SU-DHL-6 (cell line): ENCODE measurements around the gene FBN3.

Source experiments
- H2AFZ ChIP-seq: fragments of 200-600 bp; sonication (generic); 2 replicates; pipeline ENCODE4 v1.6.1; 2014; ENCODE audit warnings: low read depth, mild to moderate bottlenecking, moderate library complexity, mixed read lengths, antibody characterized with exemption, low read length; ENCODE audit not compliant: severe bottlenecking
- H3F3A ChIP-seq: fragments of 200-600 bp; shearing (Covaris generic); 2 replicates; pipeline ENCODE4 v1.6.0; 2016; ENCODE audit warnings: antibody characterized with exemption, mild to moderate bottlenecking; ENCODE audit not compliant: insufficient read depth
- H3K27ac ChIP-seq: fragments of 200-600 bp; sonication (generic); 2 replicates; pipeline ENCODE4 v1.5.1; 2016; ENCODE audit warnings: low read depth, mild to moderate bottlenecking, low read length, moderate library complexity, mixed read lengths
- H3K27me3 ChIP-seq: fragments of 200-600 bp; sonication (generic), shearing (Covaris generic); 2 replicates; pipeline ENCODE4 v1.6.0; 2014; ENCODE audit warnings: mild to moderate bottlenecking, low read length
- H3K36me3 ChIP-seq: fragments of 200-600 bp; sonication (generic); 2 replicates; pipeline ENCODE4 v1.6.1; 2014; ENCODE audit warnings: mild to moderate bottlenecking, low read length, mixed read lengths
- H3K4me2 ChIP-seq: fragments of 300-600, 200-600 bp; shearing (Covaris generic), sonication (generic); 2 replicates; pipeline ENCODE4 v1.6.0; 2014; ENCODE audit warnings: low read length, low read depth, mild to moderate bottlenecking; ENCODE audit not compliant: poor library complexity, severe bottlenecking
- H3K4me3 ChIP-seq: fragments of 200-600 bp; sonication (generic); 2 replicates; pipeline ENCODE4 v1.5.1; 2014; ENCODE audit warnings: antibody characterized with exemption, low read length, mild to moderate bottlenecking, mixed read lengths; ENCODE audit not compliant: insufficient read depth, poor library complexity, severe bottlenecking
- H3K79me2 ChIP-seq: fragments of 200-600 bp; sonication (generic); 2 replicates; pipeline ENCODE4 v1.6.1; 2014; ENCODE audit warnings: mild to moderate bottlenecking, low read length, moderate library complexity; ENCODE audit not compliant: insufficient read depth
- H3K9ac ChIP-seq: fragments of 200-600 bp; sonication (generic); 2 replicates; pipeline ENCODE4 v1.7.0; 2014; ENCODE audit warnings: mild to moderate bottlenecking, low read length
- H3K9me2 ChIP-seq: fragments of 200-600 bp; sonication (generic); replicated peaks from 2 replicates; pipeline ENCODE4 v1.6.1; 2014; ENCODE audit warnings: low read length; ENCODE audit not compliant: insufficient read depth
- H3K9me3 ChIP-seq: fragments of 200-600 bp; sonication (generic); 2 replicates; pipeline ENCODE4 v1.6.1; 2014; ENCODE audit warnings: low read length, mixed read lengths; ENCODE audit not compliant: insufficient read depth
- H4K20me1 ChIP-seq: fragments of 200-600 bp; sonication (generic); 2 replicates; pipeline ENCODE4 v1.6.1; 2014; ENCODE audit warnings: low read depth, mild to moderate bottlenecking, antibody characterized with exemption, low read length, moderate library complexity, mixed read lengths
- EZH2phosphoT487 ChIP-seq: fragments of 200-600 bp; sonication (generic), shearing (Covaris generic); conservative IDR thresholded peaks from 2 replicates; pipeline ENCODE4 v1.6.1; 2018; ENCODE audit warnings: mild to moderate bottlenecking, antibody characterized with exemption, low read length, moderate library complexity, mixed read lengths
- TF ChIP-seq, protein P1 (sequence below): fragments of 200-600 bp; sonication (generic); IDR thresholded peaks from one replicate; pipeline ENCODE4 v1.5.1; 2017; ENCODE audit warnings: antibody characterized with exemption, mild to moderate bottlenecking, low read length, moderate library complexity; ENCODE audit not compliant: insufficient read depth, poor library complexity, severe bottlenecking

Gene FBN3

DNA sequence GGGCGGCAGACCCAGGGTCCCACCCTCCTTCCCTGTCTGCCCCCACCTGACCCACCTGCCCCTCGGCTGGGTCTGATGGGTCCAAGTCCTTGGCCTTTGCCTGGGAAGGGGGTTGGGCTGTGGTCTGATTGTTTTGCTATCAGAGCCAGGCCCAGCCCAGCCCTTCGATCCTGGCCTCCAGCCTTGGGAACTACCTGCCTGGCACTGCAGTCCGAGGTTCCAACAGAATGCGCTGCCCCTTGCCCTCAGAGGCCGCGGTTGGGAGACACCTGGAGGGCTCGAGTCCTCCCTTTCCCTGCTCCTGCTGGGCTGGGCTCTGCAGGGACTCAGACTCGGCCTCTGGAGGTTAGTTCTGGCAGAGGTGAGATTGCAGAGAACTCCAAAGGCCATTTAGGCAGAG, 95.2 kb downstream of the FBN3 start:
- no peaks in the 10 kb centered on the region for H3K9me3 ChIP-seq
- no peak overlapping the region for H3K27ac ChIP-seq
- H3K4me3 ChIP-seq: no peak overlapping the region
- H3K36me3 ChIP-seq: no peaks in the 10 kb centered on the region
- H3K79me2 ChIP-seq: no peaks in the 10 kb centered on the region
- H3F3A ChIP-seq: no peaks in the 10 kb centered on the region
- H3K9ac ChIP-seq: no peak overlapping the region
- no peaks in the 10 kb centered on the region for H3K27me3 ChIP-seq
- H3K9me2 ChIP-seq: no peaks in the 10 kb centered on the region
- no peaks in the 10 kb centered on the region for H4K20me1 ChIP-seq
- no peak overlapping the region for H3K4me2 ChIP-seq
- no peak overlapping the region for H2AFZ ChIP-seq
- TF ChIP-seq, protein P1, sequence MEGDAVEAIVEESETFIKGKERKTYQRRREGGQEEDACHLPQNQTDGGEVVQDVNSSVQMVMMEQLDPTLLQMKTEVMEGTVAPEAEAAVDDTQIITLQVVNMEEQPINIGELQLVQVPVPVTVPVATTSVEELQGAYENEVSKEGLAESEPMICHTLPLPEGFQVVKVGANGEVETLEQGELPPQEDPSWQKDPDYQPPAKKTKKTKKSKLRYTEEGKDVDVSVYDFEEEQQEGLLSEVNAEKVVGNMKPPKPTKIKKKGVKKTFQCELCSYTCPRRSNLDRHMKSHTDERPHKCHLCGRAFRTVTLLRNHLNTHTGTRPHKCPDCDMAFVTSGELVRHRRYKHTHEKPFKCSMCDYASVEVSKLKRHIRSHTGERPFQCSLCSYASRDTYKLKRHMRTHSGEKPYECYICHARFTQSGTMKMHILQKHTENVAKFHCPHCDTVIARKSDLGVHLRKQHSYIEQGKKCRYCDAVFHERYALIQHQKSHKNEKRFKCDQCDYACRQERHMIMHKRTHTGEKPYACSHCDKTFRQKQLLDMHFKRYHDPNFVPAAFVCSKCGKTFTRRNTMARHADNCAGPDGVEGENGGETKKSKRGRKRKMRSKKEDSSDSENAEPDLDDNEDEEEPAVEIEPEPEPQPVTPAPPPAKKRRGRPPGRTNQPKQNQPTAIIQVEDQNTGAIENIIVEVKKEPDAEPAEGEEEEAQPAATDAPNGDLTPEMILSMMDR: no peak
- TF ChIP-seq EZH2phosphoT487: no peak

DNA sequence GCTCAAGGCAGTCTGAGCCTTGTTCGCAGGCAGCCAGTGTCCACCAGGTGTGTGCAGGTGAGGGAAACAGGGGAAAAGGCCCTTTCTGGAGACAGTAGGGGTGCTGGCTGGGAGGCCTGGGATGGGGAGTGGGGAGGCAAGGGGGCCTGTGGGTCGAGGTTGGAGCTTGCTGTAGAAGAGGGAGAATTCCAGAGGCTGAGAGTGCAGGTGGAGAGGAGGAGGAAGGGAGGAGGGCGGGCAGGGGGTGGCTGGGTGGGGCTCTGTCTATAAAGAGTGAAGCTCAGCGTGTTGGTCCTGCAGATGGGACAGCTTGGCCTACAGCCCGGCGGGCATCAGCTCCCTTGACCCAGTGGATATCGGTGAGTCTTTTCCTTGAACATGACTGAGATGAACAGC, 96.9 kb downstream of the FBN3 start, which contains the start of gene CCL25:
Gene CCL25 (plus strand): TSS at position 297 of the 396 bp plus-strand sequence. CDS start 290 bp downstream, outside the sequence.
- no peaks in the 10 kb centered on the region for H3K9me2 ChIP-seq
- H3F3A ChIP-seq: no peaks in the 10 kb centered on the region
- no peak within 1 kb of the TSS for H3K4me2 ChIP-seq
- no peak within 1 kb of the TSS for H3K27ac ChIP-seq
- H4K20me1 ChIP-seq: no peaks in the 10 kb centered on the region
- no peaks in the 10 kb centered on the region for H3K27me3 ChIP-seq
- H2AFZ ChIP-seq: no peak within 1 kb of the TSS
- H3K4me3 ChIP-seq: no peak within 1 kb of the TSS
- H3K9ac ChIP-seq: no peak within 1 kb of the TSS
- H3K79me2 ChIP-seq: no peaks in the 10 kb centered on the region
- no peaks in the 10 kb centered on the region for H3K36me3 ChIP-seq
- H3K9me3 ChIP-seq: no peaks in the 10 kb centered on the region
- TF ChIP-seq, protein P1: no peak
- no peak for TF ChIP-seq EZH2phosphoT487

DNA sequence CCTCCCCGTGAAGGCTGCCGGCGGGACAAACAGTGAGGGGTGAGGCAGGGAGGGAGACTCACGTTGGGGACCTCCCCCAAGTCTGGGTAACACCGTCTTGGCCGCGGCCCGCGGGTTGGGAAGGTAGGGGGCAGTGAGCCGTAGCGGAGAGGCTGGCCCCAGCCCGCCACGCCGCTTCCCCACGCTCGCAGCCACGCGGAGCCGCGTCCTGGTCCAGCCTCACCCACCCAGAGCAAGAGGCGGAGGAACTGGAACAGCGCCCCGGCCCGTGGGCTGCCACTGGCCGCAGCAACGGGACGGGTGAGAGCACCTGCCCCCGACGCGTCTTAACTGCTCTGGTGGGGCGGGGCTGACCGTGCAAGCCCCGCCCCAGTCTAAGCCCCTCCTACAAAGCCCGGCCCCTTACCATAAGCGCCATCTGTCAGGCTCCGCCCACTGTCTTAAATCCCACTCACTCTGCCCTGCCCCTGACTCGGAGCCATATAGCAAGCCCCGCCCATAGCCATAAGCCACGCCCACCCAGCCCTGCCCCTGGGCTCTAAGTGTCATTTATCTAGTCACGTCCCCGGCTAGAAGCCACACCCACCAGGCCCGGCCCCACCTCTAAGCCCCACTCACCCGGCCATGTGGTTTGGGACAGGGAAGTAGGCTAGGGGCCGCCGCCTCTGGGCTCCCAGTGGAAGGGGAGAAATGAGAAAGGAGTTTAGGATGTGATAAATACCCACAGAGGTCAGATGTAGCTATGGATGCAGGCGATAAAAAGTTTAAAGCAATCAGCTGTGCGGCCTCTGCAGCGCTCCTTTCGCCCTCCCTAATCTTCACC, 98.9 kb downstream of the FBN3 start:
- no peaks in the 10 kb centered on the region for H3F3A ChIP-seq
- no peaks in the 10 kb centered on the region for H3K27me3 ChIP-seq
- H3K4me3 ChIP-seq: no peak overlapping the region
- H3K9ac ChIP-seq: no peak overlapping the region
- no peaks in the 10 kb centered on the region for H3K9me3 ChIP-seq
- no peaks in the 10 kb centered on the region for H3K9me2 ChIP-seq
- H2AFZ ChIP-seq: no peak overlapping the region
- no peaks in the 10 kb centered on the region for H3K36me3 ChIP-seq
- no peak overlapping the region for H3K27ac ChIP-seq
- H4K20me1 ChIP-seq: no peaks in the 10 kb centered on the region
- no peak for TF ChIP-seq EZH2phosphoT487
- TF ChIP-seq, protein P1: no peak
- peak overlapping the region; percentile 14 for H3K4me2 ChIP-seq
- H3K79me2 ChIP-seq: no peaks in the 10 kb centered on the region
